Coronary artery (tissue), 2 donors: Measurements from ENCODE around the gene THY1.

Experiments used
- DNase-seq: peaks from one replicate; pipeline ENCODE4 v3.0.0-alpha.2; 2017; ENCODE audit warnings: low spot score
- H3K27ac ChIP-seq, 2 donors: fragments of 200-600 bp; sonication (generic); one replicate each; pipeline ENCODE4 v1.5.1; 2016 to 2019
- H3K4me3 ChIP-seq: fragments of 200-600 bp; sonication (generic); 2 replicates; pipeline ENCODE4 v1.5.1; 2016; ENCODE audit warnings: mild to moderate bottlenecking, moderate library complexity
- TF ChIP-seq, protein P1 (sequence below): fragments of 200-600 bp; sonication (generic); IDR thresholded peaks from one replicate; pipeline ENCODE4 v1.5.1; 2019; ENCODE audit warnings: antibody characterized with exemption

THY1 gene

DNA sequence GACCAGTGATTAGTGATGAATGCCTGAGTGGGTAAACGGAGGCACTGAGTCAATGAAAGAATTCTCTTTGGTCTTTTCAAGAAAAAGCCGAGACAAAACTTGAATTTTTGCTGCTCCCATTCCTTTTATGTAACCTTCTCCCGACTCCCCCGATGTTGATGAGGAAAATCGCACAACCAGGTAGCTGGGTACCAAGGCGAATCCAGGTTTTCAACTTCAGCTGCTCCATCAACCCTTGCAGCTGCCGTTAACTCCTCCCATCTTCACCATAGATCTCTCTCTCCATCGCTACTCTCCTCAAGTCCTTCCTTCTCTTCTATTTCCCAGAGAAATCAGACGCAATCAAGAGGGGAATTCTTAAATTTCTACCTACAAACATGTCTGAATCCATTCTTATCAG is 40.9 kb downstream of the THY1 start:
- H3K4me3 ChIP-seq = peak overlapping the region; percentile 73
- TF ChIP-seq, protein P1, sequence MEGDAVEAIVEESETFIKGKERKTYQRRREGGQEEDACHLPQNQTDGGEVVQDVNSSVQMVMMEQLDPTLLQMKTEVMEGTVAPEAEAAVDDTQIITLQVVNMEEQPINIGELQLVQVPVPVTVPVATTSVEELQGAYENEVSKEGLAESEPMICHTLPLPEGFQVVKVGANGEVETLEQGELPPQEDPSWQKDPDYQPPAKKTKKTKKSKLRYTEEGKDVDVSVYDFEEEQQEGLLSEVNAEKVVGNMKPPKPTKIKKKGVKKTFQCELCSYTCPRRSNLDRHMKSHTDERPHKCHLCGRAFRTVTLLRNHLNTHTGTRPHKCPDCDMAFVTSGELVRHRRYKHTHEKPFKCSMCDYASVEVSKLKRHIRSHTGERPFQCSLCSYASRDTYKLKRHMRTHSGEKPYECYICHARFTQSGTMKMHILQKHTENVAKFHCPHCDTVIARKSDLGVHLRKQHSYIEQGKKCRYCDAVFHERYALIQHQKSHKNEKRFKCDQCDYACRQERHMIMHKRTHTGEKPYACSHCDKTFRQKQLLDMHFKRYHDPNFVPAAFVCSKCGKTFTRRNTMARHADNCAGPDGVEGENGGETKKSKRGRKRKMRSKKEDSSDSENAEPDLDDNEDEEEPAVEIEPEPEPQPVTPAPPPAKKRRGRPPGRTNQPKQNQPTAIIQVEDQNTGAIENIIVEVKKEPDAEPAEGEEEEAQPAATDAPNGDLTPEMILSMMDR = no peak
- no peak for DNase-seq
- H3K27ac ChIP-seq = peak overlapping the region in 1 of 2 donors; percentile 12

DNA sequence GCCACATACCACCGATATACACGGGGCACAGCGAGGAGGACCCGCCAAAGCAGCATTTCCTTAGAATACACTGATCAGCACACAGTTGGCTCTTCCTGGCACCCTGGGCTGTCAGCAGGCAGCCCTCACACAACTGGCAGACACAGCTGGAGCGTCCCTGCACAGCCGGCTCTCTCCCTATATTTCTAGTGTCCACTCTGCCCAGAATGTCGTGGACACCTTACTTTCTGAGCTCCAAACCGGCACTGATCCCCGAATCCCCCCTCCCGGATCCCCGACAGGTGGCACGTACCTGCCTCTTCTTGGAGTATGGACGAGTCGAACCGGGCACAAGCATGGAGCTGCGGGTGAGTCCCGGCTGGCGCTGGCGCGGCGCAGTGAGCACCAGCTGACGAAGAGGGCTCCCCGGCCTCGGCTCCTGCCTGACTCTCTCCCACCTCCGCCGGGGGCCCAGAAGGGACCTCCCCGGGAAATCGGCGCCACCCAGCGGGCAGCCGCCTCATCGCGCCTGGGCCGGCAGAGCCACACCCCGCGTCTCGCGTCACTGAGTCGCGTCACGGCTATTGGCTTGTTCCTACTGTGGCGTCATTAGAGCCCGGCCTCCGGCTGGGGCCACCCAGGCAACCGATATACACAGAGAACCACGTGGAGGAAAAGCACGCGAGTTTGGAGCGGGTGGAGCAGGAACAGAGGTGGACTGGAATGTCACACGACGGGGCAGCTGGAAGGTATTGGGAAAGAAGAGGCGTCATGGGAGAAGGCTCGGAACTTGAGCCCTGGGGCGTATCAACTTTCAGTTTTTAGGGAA is 41.6 kb downstream of the THY1 start, which contains the start of gene USP2:
Gene USP2 (minus strand): TSS at position 510 of the 808 bp plus-strand sequence. CDS start 8,210 bp downstream, outside the sequence.
- TF ChIP-seq, protein P1 = peak; percentile 76
- Histone ChIP-seq H3K27ac (peak within 1 kb of the TSS; percentile 38 to 51), H3K4me3 (peak within 1 kb of the TSS; percentile 73)
- DNase-seq = peak; percentile 98

DNA sequence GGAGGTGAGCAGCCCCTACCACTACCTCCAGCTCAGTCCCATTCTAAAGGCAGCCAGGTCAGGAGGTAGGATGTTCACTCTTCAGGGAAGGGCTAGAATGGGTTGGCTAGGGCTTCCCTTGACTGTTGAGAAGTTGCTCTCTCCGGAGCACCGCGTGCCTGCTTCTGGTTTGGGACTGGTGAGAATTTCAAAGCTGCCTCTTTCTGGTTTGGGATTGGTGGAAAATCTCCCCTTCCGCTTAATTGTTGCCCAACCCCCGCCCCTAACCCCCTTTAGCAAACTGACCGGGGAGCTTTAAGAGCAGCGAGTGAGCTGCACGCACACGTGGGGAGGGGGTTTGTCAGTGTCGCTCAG is 42.2 kb downstream of the THY1 start:
- TF ChIP-seq, protein P1 = no peak
- DNase-seq = no peak
- Histone ChIP-seq H3K27ac (peak overlapping the region in 1 of 2 donors; percentile 51), H3K4me3 (peak overlapping the region; percentile 73)

DNA sequence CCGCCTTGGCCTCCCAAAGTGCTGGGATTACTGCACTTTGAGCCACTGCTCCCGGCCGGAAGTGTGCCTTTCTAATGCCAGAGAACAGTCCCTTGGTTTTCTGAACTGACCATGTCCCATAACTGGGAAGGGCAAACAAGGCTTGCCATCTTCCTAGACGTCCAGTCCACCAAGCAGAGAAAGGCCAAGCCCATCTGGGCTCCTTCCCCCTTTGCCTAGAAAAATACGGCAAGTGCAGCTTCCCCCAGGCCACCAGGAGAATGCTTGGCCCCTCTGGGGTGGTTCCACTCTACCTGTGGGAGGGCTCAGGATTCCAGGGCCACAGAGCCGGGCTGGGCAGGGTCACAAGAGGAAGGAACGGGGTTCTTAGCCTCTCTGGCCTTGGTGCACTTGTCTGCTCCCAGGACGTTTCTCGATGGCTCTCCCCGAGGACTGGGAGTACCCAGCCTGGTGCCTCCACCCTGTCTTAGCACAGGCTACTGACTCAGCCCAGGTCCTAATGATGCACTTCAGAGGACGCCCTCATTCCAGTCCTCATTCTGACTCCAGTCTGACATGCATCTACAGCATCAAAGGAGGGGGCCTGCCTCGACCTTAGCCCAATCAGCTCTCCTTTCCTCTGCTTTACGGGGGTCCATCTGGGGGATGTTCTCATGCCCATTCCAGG is 42.7 kb downstream of the THY1 start:
- Histone ChIP-seq H3K27ac (no peak overlapping the region), H3K4me3 (no peak overlapping the region)
- DNase-seq = no peak
- TF ChIP-seq, protein P1 = no peak

DNA sequence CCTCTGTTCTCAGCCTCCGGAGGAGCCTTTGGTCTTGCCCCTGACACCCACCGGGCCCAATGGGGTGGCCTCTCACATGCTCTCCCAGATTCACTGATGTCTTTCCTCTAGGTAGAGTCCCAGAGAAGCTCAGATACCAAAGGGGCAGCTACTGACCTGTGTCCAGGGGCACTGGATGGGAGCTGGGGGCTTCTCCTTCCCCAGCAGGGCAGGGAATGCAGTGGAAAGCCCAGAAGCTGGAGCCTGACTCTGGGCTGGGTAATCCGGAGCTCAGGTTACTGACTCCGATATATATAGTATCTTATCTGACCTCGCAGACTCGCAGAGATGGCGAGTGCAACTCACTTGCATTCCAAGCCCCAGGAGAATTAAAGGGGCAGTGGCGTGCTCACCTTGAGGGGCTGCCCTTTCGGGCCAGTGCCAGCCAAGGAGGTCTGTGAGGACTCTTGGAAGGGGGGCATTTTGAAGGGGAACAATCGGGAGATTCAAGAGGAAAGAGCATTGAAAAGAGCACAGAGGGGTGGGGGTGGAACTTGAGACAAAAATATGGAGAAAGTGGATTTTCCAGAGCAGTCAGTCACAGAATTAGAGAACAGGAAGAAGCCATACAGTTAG is 44.0 kb downstream of the THY1 start:
- TF ChIP-seq, protein P1 = no peak
- H3K27ac ChIP-seq = no peak overlapping the region
- no peak for DNase-seq
- no peak overlapping the region for H3K4me3 ChIP-seq

DNA sequence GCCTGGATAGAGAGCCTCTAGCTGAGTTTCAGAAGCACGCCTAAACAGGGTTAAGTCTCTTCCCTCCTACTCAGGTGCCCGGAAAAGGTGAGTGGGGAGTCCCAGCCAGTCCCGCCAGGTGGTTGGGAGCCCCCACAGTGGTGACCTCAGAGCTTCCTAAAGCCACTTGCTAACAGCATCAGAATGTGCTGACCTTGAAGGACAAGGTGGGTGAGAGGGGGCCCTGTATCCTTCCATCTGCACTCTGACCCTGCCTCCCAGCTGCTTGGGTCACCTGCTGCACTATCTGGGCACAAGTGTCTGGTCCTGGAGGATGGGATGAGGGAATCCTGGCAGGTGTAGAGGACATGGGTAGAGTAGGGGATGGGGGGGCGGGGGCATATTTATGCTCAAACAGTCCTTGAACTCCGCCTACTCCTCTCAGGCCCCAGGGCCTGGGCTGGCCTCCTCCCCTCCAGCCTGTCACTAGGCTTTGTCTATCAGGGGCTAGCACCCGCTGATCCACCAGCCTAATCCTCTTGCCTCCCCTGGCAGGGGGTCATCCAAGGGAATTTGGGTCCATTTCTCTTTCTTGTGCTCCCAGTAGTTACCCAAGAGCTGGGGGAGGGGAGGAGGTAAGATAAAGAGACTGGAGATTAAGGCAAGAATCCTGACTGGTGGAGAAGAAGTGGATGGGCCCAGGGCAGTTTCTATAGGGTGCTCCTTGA is 44.9 kb downstream of the THY1 start:
- TF ChIP-seq, protein P1 = no peak
- no peak overlapping the region for H3K27ac ChIP-seq
- no peak for DNase-seq
- H3K4me3 ChIP-seq = no peak overlapping the region
